Activated gamma-delta T cell (primary cell): ENCODE measurements around the gene SIRT5.

Source experiments
- DNase-seq: peaks from one replicate; lab custom pipeline; 2025; lab: John Stamatoyannopoulos, UW

SIRT5 gene

GRCh38 chr6:13635948-13636658, 61.7 kb downstream of the SIRT5 start:
- no peak for DNase-seq

DNA sequence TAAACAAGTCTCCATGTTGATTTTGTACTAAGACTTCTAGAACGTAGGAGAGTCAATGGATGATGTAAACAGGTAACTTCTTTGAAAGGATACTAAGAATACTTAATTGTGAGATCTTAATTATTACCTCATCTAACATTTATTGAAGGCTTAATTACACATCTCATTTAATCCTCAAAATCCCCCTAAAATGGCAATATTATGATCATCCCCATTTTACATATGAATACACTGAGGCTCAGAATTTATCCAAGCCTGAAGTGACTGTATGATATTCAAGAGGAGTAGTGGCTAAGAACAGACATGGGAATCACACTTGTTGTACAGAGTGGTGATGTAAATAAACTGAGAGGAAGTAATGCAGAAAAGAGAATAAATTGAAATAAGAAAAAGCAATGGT, 63.6 kb downstream of the SIRT5 start:
- DNase-seq = no peak

GRCh38 chr6:13638626-13639025, 64.2 kb downstream of the SIRT5 start:
- no peak for DNase-seq

DNA sequence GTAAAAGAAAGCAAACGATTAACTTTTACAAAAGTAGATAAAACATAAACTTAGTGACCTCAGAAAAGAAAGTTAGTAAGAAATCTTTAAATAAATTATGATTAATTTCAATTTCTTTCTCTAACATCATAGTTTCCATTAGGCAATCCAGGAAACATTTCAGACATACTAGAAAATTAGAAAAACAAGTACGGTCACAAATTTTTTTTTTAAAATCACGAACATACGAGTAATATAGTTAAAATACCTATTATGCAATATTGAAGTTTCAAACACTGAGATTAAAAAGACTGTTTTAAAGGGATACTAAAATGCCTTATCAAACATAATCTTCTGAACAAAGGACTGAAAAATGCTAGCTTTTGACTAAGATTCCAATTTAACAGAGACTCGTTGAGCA, 66.9 kb downstream of the SIRT5 start:
- DNase-seq = no peak

DNA sequence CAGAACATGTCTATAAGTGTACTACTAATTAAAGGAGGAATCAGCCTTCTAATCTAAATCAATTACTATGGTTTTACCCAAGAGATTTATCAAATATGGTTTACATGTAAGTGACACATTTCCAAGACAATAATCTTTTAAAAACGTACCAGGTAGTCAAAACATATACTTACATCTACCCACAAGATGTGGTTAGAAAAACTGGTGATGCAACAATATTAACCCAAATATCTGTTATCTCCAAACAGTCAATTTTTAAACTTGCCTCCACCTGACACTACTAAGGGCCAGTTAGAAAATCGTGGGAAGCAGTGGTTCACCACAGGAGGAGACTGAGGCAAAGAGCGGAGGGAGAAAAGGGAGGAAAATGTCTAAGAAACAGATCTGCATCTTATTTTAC, 68.7 kb downstream of the SIRT5 start:
- DNase-seq = no peak

GRCh38 chr6:13648850-13649249, 74.4 kb downstream of the SIRT5 start:
- no peak for DNase-seq

DNA sequence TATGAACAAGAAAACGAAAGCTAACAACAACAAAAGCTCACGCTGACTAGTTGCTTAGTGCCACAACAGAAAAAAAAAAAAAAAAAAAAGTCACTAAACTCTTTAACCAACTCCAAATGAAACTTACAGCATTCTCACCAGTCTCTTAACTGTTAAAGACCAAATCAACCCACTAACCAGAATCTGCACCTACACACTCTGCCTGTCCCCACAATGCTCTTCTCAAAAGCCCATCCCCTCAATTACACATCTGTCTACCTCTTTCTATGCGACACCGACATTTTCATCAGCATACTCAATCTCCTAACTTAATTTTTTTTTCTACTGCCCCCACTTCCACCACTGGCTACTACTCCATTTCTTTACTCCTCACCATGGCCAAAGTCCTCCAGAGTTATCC, 75.0 kb downstream of the SIRT5 start:
- no peak for DNase-seq

GRCh38 chr6:13653296-13653695, 78.9 kb downstream of the SIRT5 start:
- DNase-seq = no peak

DNA sequence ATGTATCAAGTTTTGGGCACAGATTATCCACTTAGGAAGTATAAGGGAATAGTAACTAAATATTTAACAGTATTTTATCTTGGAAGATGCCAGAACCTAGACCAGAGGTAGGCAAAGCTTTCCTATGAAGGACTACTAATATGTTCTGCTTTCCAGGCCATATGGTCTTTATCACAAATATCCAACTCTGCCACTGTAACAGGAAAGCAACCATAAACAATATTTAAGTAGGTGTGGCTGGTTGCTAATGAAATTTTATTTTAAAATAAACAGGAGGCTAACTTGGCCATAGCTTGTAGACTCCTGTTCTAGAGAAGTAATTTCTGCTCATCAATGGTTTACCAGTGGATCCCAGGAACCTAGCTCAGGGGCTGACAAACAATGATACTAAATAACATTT, 80.1 kb downstream of the SIRT5 start:
- DNase-seq = no peak

DNA sequence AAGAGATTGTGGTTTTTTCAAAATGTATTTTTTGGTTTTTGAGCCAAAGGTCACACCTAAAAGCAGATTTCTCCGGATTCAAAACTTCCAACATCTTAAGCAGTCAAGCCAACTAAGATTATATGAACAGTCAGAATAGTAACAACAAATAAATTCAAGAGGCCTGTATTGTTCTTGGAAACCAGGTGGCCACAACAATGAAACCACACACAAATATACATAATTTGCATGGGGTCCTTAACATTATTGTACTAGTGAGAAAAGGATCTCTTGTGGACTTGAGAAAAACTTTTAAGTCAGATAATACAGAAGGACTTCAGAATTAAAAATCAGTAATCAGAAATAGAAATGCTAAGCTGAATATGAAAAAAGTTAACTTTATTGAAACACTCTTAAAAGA, 81.3 kb downstream of the SIRT5 start:
- no peak for DNase-seq

GRCh38 chr6:13660273-13660672, 85.9 kb downstream of the SIRT5 start:
- DNase-seq = no peak

DNA sequence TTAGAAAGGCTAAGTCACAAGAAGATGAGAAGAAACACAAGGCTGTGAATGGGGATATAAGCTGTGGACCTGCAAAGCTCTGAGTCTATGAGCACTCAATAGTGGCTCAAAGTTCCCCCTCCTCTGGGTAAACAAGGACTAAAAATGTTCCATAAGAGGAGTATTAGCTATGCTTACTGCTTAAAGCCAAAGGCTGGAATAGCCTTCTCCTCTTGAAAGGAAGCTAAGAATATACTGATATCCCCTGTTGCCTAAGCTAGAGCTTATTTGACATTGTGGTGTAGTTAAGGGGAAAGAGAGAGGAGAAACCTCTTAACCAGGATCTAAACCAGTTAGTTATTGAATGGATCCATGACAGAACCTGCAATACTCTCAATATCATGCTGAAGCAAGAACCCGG, 86.5 kb downstream of the SIRT5 start:
- no peak for DNase-seq

DNA sequence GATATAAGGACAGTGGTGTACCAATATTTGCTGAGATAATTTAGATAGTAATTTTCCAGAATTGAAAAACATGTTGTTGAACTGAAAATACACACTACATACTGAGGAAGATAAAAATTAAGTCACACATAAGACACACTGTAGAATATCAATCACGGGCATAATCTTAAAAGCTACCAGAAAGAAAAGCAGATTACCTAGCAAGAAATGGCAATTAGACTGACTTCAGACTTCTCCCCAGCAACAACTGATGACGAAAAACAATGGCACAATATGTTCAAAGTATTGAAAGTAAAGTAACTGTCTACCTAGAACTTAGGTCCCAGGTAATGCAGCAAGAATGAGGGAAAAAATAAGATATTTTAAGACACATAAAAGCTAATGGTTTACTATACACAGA, 87.2 kb downstream of the SIRT5 start:
- no peak for DNase-seq

DNA sequence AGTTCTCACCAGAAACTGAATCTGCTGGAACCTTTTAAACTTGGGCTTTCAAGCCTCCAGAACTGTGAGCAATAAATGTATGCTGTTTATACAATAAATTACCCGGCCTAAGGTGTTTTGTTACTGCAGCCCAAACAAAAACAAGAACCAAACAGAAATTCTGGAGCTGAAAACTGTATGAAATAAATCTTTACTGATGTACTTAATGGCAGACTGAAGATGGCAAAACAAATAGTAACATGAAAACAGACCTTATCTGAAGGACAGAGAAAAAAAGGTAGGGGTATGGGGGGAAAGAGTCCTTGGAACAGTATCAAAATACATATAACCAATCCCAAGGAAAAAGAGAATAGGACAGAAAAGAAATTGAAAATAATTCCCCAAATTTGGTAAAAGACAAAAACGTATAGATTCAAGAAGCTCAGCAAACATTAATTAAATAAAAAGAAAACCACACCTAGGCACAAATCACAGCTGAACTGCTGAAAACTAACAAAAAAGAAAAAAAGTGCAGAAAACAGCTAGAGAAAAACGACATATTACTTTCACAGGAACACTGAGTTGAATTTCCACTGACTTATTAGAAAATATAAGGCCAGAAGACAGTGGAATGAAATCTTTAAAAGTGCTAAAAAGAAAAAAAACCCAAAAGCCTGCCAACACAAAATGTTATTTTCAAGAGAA, 88.4 kb downstream of the SIRT5 start:
- DNase-seq = no peak

DNA sequence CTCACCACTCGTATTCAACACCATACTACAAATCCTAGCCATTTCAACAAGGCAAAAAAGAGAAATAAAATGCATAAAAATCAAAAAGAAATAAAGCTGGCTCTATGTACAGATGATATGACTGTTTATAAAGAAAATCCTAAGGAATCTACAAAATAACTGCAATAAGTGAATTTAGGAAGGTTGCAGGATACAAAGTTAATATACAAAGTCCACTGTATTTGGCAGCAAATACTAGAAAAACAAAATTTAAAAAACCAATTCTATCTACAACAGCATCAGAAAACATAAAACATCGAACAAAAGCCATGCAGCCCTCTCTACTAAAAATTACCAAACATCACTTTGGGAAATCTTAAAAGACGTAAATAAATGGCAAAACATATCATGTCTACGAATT, 89.6 kb downstream of the SIRT5 start:
- DNase-seq = no peak
